G401.6 (cell line): ENCODE results near the gene HOXC9.
A peak's percentile ranks its signal among the peaks of the same experiment; 100 is the strongest.

Experiments used
- FAIRE-seq: peaks from 2 replicates; lab custom pipeline; 2012; peaks lifted over from hg19 to GRCh38; lab: Jason Lieb, UNC

Gene HOXC9

DNA sequence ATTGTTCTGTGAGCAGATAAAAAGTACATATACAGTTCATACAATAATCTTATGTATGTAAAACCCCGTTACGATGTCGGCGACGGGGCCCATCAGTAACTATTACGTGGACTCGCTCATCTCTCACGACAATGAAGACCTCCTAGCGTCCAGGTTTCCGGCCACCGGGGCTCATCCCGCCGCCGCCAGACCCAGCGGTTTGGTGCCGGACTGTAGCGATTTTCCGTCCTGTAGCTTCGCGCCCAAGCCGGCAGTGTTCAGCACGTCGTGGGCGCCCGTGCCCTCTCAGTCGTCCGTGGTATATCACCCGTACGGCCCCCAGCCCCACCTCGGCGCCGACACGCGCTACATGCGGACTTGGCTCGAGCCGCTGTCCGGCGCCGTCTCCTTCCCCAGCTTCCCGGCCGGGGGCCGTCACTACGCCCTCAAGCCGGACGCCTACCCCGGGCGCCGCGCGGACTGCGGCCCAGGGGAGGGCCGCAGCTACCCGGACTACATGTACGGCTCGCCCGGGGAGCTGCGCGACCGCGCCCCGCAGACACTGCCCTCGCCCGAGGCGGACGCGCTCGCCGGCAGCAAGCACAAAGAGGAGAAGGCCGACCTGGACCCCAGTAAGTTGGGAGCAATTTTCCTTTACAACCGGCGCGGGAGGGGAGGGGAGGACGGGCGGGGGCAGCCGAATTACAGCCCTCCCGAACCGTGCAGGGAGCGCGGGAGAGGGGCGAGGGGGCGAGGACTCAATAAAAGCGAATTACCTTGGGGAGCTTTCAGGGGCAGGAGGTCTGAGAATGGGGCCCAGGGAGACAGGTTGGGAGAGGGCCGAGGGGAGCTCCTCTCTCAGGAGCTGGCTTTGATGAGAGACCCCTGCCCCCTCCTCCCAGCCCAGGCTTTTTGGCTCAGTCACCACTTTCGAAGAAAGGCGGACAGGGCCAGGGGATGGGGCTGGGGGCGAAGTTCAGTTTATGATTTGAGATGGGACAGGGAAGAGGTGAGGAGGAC is at the start of gene HOXC9:
TSS of gene HOXC9 (plus strand) at position 46 of the 999 bp plus-strand sequence. CDS start at position 74, 28 bp downstream.
- no peak for FAIRE-seq

DNA sequence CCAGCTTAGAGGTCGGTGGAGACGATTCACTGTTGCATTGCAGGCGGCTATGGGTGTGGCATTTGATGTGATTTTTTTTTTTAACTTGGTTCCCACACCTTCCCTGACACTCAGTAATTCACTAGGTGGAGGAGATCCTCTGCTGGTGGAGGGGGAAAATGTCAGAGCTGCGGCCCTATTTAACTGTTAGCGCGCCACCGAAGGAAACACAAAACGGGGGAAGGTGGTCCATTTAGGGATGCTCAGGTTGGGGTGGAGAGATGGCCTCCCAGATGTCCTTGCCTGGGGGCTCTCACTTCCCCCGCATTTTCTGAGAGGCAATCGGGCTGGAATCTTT is 49.6 kb upstream of the HOXC9 start:
- no peak for FAIRE-seq

DNA sequence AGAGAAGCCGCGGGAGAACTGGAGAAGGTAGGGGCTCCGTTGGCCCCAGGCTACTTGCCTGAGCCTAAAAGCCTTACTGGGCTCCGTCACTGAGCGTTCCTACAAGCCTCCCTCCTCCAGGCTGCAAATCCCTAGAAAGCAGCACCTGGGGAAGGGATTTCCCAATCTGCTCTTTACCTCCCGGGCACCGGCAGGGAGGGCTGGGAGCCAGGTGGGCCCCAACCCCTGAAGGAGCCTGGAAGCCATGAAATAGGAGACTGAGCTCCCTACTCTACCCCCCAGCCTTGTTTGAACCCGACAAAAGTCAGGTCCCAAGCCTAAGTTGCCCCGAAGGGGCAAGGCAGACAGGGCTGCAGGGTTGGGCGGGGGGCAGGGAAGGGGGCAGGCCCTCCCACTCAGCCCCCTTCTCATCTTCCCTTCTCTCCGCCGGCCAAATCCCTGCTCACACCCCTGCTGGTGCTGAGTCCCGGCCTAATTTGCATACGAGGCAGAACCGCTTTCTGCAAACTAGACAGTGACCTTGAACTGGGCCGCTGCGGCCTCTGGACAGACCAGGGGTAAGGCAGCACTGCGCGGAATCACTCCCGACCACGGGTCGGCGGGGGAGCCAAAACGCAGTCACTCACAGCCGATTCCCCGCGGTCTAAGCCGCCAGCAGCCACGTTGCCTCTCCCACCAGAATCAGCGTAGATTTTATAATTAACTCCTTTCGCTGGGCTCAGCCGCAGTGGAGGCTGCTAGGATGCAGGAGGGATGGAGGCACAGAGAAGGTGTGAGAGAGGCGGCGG is 49.0 kb upstream of the HOXC9 start:
- no peak for FAIRE-seq

DNA sequence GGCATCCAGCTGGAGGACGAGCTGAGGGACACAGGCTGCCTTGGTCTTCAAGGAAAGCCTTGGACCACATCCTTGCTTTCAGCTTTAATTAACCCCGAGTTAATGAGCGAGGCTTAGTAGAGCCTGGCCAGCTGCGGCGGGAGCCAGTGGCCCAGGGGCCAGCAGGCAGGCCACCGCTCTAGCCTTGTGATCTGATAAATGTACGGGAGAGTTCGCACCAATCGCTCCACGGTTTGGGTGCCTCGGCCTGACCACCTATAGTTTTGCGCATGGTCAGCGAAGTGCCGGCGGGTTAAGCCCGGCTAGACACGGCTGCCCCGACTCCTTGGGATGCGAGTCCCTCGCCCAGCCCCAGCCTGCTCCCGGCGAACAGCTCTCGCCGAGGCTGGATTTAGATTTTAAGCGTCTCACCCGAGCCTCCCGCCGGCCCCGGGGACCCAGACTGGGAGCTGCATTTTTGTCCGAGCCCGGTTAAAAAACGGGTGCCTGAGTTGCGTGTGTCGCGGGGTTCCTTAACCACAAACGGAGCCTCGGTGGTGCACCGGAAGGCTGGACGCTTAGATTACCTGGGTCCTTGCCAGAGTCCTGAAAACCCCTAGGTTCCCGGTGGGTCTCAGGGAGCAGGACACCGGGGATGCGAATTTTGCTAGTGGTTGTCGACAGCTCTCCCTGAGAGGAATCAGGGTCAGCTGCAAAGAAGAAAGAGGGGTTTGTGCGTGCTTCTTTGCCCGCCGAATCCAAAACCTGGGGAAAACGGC is 48.2 kb upstream of the HOXC9 start:
- FAIRE-seq: no peak

DNA sequence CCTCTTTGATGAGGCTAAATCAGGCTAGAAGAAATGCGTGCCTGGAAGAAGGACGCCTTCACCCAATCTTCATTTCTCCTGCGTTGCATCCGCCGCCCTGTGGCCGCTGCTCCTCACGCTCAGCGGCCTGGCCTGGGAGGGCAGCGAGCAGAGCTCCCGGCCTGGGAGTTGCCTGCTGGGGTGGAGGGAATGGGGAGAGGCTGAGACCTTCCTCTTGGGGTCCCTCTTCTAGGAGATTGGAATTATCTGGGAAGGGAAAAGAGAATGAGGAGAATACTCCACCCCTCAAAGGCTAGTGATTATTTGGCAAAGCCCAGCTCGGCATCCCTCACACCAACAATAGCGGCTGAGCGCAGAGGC is 47.6 kb upstream of the HOXC9 start:
- no peak for FAIRE-seq

DNA sequence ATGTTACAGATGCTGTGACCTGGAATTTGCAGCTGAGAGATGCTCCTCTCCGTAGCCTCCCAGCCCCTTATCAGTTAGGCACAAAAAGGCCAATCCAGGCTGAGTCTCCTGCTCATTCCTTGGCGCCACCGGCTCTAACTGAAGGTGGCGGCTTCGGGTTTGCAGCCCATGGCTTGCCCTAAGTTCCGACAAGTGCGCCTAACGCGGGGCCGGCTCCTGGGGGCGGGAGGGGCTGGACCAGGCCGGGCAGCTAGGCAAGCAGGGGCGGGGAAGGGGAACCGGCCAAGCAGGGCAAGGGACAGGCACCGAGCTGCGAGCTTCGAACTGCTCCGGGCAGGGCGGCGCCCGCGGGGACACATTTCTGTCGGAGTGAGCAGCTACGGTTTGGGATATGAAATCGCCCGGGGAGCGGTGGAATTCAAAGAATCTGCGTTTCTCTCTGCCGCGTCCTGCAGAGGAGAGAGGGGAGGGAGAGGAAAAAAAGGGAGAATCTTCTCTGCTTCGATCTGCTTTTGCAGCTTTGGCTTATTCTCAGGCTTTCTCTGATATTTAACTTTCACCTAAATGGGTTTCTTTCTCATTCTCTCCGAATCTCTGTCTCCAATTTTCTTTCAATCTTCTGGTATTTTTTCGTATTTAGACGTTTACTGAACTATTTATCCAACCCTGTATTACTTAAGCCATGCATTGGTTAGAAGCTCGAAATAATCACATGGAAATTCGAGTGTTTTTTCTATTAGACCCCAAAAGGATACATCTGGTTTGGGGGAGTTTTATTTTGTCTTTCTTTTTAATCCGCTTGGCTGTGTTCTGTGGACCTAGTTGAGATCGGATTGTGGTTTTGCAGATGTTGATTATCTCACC is 46.9 kb upstream of the HOXC9 start:
- peak; percentile 70 for FAIRE-seq

DNA sequence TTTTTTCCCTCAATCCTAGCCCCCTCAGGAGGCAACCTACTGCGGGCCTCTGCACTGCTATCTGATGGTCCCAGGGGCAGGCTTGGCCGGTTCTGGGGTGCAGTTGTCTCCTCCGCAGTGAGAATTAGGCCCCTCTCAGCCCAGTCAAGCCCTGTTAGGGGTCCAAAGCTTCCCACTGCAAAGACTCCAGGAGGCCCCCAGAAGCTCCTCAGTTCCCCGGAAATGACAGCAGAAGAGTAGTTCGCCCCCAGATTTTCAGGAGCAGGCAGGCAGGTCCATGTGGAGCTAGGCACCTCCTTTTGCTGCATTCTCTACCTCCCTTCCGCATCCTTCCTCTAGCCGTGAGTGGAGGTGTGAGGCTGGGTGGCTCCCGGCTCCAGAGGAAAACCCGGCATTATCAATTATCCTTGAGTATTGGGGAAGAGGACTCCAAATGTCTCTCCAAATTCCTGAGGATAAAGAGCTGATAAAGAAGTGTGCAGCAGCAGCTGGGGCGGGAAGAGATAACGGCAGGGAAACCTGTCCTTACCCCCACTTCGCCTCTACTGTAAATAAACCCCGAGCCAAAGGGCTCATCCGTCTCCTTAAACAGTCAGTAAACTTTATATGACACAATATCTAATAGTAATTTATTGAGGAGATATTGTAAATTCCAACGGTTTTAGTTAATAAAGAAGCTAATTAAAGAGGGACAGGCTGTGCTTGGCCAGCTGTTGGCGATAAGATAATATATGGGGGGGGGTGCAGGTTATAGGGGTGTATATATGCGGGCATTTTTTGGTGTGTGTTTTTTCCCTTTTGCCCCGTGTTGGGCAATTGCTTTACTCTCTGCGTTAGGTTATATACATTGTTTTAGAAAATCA is 45.9 kb upstream of the HOXC9 start:
- FAIRE-seq: no peak

DNA sequence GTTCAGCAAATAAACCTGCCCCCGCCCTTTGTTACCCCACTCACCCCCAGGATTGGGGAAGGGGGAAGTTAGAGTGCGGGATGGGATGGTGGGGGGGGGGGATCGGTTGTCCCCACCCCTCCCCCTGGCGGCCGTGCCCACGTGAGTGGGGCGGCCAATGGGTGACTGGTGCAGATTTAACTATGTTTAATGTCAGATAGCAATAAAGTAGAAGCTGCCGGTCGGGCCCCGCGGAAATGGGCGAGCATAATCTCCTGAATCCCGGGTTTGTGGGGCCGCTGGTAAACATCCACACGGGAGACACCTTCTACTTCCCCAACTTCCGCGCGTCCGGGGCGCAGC is 45.3 kb upstream of the HOXC9 start, which contains the start of gene HOXC12:
TSS of gene HOXC12 (plus strand) at position 210 of the 342 bp plus-strand sequence. CDS start at position 237, 27 bp downstream.
- FAIRE-seq: no peak

DNA sequence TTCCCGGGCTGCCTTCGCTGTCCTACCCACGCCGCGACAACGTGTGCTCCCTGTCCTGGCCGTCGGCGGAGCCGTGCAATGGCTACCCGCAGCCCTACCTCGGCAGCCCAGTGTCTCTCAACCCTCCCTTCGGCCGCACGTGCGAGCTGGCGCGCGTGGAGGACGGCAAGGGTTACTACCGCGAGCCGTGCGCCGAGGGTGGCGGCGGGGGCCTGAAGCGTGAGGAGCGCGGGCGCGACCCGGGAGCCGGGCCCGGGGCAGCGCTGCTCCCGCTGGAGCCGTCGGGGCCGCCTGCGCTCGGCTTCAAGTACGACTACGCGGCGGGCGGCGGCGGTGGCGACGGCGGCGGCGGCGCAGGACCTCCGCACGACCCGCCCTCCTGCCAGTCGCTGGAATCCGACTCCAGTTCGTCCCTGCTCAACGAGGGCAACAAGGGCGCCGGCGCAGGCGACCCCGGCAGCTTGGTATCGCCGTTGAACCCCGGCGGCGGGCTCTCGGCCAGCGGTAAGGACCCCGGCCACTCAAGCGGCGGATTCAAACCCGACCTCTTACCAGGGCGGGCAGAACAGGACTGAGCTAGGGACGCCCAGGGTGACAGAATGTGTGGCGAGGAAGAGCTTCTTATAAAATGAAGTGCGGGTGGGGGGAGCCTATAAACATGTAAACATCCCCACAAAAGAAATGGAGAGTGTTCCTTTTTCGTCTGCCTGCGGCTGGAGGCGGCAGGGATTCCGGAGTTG is 44.8 kb upstream of the HOXC9 start:
- FAIRE-seq: no peak

DNA sequence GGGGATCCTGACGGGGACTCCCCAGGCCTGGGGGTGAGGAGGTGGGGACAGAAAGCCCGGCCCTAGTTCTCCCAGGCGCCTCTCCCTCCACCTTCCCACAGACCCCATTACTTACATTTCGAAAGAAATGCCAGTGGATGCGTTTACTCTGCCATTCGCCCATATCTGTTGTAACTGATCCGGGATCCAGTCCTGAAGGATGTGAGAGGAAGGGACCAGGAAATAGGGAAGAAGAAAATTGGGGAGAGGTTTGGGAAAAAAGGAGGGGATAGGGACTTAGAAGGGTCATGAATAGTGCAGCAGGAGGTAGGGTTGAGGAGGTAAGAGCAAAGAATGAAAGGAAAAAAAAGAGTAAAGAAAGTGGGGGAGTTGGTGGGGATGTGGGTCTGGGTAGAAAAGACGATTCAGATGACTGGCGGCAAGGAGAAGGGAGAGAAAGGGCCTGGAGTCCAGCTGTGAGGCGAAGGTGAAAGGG is 44.1 kb upstream of the HOXC9 start:
- FAIRE-seq: no peak

DNA sequence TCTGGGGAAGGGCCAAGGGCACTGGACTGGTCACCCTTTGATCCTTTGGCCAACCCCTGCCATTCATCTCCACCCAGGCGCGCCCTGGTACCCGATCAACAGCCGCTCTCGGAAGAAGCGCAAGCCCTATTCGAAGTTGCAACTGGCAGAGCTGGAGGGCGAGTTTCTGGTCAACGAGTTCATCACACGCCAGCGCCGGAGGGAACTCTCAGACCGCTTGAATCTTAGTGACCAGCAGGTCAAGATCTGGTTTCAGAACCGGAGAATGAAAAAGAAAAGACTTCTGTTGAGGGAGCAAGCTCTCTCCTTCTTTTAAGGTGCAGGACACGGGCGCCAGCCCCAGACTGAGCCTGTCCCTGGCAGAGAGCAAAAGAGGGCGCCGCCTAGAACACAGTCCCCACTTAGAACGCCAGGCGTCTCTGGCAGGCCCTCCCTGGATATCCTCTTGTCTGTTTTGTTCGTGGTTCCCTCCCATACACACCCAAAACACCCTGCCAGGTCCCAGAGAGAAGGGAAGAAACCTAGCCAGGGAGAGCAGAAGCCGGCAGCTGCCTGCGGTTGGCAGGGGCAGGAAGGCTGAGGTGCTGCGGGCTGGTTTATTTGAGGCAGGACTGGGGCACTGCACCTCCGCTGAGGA is 43.6 kb upstream of the HOXC9 start:
- no peak for FAIRE-seq

DNA sequence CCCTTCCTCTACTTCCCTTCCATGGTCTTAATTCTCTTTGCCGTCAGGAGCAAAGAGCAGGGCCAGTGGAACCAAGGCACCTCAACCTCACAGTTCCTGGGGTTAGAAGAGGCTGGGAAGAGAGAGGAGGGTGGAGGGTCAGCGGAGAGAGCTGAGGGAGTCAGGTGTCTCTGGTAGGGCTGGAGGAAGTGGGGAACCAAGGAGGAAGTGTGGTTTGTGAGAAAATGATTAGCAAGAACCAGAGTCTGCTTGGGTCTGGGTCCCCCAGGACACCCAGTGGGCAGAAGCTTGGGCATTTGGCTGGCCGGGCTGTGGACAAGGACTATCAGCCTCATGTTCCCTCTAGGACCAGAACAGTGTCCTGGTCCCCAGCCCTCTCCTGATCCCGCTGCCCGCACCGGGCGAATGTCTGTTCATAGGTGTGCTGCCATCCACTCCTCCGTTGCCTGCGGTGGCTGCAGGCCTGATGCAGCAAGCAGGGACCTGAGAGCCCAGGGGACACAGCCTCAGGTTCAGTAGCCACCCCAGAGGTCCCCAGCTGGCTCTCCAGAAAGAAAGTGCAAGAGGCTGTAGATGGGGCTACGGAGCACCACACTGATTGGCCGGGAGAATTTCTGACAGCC is 42.9 kb upstream of the HOXC9 start:
- no peak for FAIRE-seq

DNA sequence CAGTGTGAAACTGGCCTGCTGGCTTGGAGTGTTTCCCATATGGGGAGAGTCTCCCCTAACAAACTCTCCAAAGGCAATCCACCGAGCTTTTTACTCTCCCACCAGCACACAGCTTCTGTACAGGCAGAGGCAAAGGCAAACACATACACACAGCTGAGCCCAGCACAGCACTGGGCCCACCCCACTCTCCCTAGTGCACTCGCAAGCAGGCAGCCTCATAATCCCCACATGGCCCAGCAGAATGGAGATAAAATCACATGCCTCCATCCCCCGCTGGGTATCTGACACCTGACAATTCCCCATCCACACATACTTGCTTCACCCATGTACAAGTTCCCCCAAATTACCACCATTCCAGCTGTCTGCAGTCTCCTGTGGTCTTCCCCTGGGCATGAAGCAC is 41.8 kb upstream of the HOXC9 start:
- FAIRE-seq: no peak

DNA sequence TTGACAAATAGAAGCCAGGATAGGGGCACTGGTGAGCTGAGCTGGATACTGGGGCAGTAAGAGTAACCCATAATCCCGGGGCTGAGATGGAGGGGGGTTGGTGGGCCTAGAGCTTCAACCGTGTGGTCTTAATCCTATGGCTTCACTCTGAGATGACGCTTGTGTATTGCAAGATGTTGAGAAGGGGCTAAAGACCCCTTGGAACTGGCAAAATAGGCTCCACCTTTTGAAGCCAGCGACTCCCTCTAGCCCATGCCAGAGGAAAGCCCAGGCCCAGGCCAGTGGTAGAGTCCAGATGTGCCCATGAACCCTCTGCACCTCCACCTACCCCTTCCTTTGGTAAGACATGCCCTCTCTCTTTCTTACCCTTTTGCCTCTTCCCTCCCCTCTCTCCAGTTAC is 40.6 kb upstream of the HOXC9 start:
- FAIRE-seq: no peak

DNA sequence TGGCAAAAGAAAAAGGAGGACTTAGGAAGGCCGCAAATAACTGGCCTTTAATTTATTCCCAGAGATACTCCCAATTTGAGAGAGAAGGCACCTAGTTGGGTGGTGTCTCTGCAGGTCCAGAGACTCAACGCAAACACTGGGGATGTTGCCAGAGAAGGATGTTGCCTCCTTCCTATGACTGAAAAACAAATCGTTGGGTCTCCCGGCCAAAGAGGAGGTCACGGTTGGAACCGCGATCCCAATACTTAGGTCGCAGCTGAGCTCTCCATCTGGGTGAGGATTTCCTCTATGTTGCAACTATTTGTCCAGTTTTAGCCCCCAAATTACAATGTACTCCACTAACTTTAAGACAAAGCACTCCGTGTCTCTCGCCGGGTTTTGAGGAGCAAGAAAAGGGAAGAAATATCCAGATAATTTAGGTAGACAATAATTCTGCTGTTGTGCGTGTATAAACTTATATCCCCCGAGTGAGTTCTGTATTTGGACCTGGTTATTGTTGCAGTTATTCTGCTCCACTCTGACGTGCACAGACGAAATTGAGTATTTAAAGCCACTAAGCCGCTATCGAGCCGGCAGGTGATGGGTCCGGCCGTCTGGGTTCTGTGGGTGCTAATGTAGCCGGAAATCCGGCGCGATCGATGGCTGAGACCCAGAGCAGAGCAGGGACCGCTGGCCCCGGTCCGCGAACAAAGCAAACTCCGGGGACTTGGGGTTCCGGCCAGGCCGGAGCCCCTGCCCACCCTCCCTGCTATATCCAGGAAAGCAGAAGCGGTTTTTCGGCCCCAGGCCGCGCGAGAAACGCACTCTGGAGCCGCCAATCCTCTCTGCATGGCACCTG is 39.6 kb upstream of the HOXC9 start:
- FAIRE-seq: no peak

DNA sequence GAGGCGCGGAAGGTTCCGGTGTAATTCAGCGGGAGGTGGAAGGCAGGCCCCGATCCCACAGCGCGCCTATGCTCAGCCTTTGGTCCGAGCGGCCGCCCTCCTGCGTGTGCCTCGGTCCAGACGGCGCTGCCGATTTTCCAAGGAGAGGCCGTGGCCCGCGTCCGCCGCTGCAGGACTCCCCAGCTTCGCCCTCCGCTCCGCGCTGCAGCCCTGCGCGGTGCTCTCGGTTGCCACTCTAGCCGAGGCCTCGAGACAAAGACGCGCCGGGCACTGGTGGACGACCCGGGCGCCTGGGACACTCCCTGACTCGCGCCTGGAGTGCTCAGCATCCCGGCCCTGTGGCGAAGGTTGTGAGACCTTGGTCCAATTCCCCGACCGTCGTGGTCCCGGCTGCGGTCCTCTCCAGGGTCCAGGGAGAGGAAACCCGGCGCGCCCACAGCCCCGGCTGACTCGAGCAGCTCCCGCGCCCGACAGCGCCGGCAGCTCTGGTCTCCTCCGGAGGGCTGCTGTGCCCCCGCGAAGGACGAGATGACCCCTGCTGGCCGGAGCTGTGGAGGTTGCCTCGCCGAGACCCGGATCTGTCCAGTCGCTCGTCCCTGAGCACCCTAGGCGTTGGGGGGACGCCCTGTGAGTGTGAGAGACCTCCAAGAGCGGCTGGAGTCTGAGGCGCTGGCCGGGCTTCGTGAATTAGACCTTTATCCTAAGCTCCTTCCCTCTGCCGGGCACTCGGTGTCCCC is 38.8 kb upstream of the HOXC9 start:
- no peak for FAIRE-seq

DNA sequence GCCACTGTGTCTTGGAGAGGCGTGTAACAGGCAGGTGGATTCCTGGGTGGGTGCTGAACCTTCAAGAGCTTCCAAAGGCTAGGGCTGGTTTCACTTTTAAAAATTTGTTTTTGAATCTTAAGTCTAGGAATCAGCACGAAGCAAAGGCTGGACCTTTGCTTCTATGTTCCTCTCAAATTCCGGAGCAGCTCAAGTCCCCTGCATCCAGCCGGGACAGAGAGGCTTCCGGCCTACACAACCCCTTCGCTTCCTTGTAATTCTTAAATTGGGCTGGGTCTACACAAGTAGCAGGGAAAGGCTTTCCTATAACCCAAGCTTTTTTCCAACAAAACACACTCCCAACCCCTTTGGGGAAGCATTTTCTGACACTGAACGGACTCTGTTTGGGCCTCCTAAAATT is 37.0 kb upstream of the HOXC9 start:
- no peak for FAIRE-seq
